Effector memory CD4-positive, alpha-beta T cell (primary cell): ENCODE measurements around the gene CYP2A6.

Experiments used
- DNase-seq, 3 donors: peaks; one replicate each; pipeline ENCODE4 v3.0.0-alpha.2; 2020
- H3K27ac ChIP-seq: 2 replicates; pipeline ENCODE4 v1.7.0; 2013; ENCODE audit warnings: mild to moderate bottlenecking, low read length, moderate library complexity; ENCODE audit not compliant: insufficient read depth, poor library complexity, severe bottlenecking
- H3K27me3 ChIP-seq: replicated peaks from 2 replicates; pipeline ENCODE4 v1.7.0; 2013; ENCODE audit warnings: mild to moderate bottlenecking, low read length; ENCODE audit not compliant: insufficient read depth, control insufficient read depth, poor library complexity, severe bottlenecking
- H3K36me3 ChIP-seq: 2 replicates; pipeline ENCODE4 v1.7.0; 2013; ENCODE audit warnings: mild to moderate bottlenecking, low read length, moderate library complexity; ENCODE audit not compliant: control insufficient read depth, insufficient read depth
- H3K4me1 ChIP-seq: 2 replicates; pipeline ENCODE4 v1.7.0; 2013; ENCODE audit warnings: low read length, mild to moderate bottlenecking; ENCODE audit not compliant: control insufficient read depth, insufficient read depth, poor library complexity, severe bottlenecking
- H3K4me3 ChIP-seq: 2 replicates; pipeline ENCODE4 v1.7.0; 2013; ENCODE audit warnings: low read length, low read depth, mild to moderate bottlenecking; ENCODE audit not compliant: insufficient read depth, poor library complexity, severe bottlenecking
- H3K9me3 ChIP-seq: 2 replicates; pipeline ENCODE4 v1.7.0; 2013; ENCODE audit warnings: mild to moderate bottlenecking, low read length, moderate library complexity; ENCODE audit not compliant: control insufficient read depth

The CYP2A6 gene

DNA sequence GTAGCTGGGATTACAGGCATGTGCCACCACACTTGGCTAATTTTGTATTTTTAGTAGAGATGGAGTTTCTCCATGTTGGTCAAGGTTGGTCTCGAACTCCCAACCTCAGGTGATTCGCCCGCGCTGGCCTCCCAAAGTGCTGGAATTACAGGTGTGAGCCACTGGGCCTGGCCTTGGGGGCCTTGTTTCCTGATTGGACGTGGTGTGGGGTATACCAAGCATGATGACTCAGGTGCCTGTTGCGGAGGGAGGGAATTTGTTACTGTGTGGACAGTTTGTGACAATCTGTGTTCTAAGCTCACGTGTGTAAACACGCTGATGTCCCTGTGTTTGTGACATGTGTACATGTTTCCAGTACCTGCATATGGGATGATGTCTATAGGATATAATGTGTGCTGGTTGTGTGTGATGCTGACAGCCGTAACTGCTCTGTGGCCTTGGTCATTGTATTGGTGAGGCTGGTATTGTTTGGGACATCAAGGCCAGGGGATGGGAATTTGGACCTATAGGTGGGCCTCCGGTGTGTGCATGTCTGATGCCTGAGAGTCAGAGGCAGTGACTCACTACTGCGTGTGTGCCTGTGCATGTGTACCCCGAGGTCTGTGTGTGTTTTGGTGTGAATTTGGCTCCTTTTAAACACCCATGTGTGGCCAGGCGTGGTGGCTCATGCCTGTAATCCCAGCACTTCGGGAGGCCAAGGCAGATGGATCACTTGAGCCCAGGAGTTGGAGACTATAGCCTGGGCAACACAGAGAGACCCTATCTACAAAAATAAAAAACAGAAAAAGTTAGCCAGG, 52.9 kb downstream of the CYP2A6 start:
- DNase-seq = no peak
- Histone ChIP-seq H3K4me1 (peaks cover 25% of the 10 kb centered on the region), H3K36me3 (peaks cover 7% of the 10 kb centered on the region), H3K27ac (peak overlapping the region; percentile 90), H3K9me3 (no peaks in the 10 kb centered on the region), H3K4me3 (no peak overlapping the region), H3K27me3 (no peaks in the 10 kb centered on the region)
